CD4-positive, alpha-beta T cell treated with Interleukin-12 subunit alpha and Interleukin-12 subunit beta, for 1 hour (primary cell): ENCODE data around the gene DLG5.

Source experiments
- DNase-seq: peaks from one replicate; pipeline ENCODE4 v3.0.0-alpha.2; 2020

Gene DLG5

GRCh38 chr10:77811831-77812430, 114.6 kb downstream of the DLG5 start:
- no peak for DNase-seq

DNA sequence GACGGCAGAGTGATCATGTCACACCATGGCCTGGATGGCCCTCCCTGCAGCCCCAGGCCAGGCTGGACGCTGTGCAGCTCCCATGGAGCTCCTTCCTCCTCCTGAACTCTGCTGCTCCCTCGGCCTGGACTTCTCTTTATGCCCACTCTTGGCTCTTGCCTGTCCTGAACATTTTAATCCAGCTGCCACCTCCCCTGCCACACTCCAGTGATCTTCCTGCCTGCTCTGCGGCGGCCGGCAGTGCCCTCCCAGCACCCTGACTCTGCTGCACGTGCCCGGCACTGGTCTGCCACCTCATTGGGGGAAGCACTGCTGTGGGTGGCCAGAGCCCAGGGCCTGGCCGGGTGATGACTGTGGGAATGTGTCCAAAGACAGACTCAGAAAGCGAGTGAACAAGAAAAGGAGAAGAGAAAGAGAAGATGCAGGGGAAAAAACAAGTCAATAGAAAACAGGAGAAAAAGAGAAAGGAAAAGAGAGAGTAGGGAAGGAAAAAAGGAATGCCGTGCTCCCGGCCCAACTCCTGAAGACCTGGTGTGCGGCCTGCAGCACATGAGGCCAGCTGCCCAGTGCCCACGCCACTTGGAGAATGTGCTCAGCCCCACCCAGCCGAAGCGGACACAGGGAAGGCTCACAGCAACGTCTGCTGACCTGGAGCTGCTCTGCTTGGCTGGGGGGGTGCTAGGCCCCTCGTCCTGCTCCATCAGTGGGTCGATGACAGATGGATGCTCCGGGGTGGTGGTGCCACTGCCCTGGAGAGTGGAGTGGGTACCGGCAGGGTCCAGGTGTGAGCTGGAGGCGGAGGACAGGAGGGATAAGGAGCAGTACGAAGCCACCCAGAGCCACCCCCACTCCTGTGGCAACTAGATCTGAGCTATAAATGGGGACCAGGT, 115.9 kb downstream of the DLG5 start:
- no peak for DNase-seq

DNA sequence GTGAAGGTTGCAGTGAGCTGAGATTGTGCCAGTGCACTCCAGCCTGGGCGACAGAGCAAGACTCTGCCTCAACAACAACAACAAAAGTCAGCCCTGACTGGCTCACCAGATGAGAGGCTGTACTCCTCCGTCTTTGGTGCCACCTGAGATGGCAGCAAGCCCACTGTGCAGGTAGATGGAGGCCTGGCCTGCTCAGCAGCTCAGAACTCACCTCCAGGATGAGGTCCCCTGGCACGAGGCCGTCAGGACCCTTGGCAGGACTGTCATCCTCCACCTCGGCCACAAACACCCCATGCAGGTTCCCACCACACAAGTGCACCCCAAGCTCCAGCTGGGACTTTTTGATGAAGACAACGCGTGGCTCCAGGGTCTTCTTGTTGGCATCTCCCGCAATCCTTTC, 117.2 kb downstream of the DLG5 start:
- DNase-seq: no peak

DNA sequence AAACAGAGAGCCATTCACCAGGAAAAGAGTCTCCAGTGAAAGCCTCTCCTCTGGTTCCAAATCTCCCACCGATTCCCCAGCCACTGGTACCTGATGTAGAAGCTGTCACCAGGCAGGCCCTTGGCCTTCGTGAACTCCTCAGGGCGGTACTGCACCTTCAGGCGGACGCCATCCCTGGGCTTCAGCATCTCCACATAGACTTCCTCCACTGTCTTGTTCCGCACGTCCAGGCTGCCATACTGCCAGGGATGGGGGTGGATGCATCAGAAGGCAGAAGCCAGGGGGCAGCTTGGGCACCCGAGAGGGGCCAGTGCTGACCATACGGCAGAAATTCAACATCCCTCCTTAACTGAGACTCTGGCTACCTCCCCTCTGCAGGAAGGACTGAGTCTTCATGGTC, 118.8 kb downstream of the DLG5 start:
- no peak for DNase-seq

GRCh38 chr10:77806511-77807157, 119.9 kb downstream of the DLG5 start:
- no peak for DNase-seq

DNA sequence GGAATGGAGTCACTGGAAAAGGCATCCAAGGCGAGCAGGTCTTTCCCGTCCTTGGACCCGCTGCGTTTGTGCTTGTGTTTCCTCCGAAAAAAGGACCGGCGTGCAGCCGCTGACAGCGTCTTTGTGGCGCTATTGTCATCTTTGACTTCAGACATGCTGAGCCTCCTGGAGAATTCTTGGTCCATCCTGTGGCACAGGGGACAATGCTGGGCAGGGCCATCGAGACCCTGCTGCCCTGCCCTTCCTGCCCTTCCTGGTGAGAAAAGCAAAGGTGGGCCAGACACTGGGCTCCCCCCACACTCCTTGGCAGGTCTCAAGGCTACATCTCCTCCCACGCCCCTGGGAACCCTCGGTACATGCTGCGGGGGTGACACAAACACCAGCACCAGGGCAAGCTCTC, 120.9 kb downstream of the DLG5 start:
- DNase-seq: no peak

- no peak for DNase-seq
Measured at GRCh38 chr10:77804371-77804770, 122.2 kb downstream of the DLG5 start.

- DNase-seq: peak; percentile 45
Measured at GRCh38 chr10:77801474-77802161, 124.9 kb downstream of the DLG5 start.

GRCh38 chr10:77800738-77801266, 125.8 kb downstream of the DLG5 start:
- DNase-seq: no peak

GRCh38 chr10:77800320-77800719, 126.2 kb downstream of the DLG5 start:
- no peak for DNase-seq

DNA sequence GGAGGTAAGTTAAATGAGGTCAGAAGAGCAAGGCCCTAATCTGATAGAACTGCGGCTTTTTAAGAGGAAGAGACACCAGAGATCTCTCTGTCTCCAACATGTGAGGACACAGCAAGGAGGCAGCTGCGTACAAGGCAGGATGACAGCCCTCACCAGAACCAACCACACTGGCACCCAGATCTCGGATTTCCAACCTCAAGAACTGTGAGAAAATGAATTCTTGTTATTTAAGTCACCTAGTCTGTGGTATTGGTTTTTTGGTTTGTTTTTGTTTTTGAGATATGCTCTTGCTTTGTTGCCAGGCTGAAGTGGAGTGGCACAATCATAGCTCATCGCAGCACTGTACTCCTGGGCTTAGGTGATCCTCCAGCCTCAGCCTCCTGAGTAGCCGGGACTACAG, 127.2 kb downstream of the DLG5 start:
- DNase-seq: peak; percentile 30

DNA sequence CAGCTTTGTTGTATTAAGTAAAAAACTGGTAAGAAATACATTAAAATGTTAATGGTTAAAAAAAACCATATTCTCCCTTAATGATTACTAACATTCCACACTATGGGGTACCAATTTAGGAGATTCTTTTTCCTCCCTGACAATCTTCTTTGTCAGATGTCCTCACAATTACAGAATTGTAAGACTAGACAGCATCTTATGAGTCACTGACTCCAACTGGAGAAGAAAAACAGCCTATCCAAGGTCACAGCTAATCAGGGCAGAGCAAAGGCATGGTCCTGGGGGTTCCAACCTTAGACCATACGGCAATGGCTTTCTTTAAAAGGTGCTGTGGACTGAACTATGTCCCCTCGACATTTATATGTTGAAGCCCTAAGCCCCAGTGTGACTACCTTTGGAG, 127.6 kb downstream of the DLG5 start:
- DNase-seq: no peak

- no peak for DNase-seq
Measured at GRCh38 chr10:77796311-77796915, 130.1 kb downstream of the DLG5 start.

- no peak for DNase-seq
Measured at GRCh38 chr10:77795426-77796055, 131.0 kb downstream of the DLG5 start.

GRCh38 chr10:77794256-77795142, 132.1 kb downstream of the DLG5 start:
- no peak for DNase-seq

GRCh38 chr10:77793831-77794230, 132.7 kb downstream of the DLG5 start:
- DNase-seq: no peak

- no peak for DNase-seq
Measured at GRCh38 chr10:77792155-77792554, 134.4 kb downstream of the DLG5 start.

DNA sequence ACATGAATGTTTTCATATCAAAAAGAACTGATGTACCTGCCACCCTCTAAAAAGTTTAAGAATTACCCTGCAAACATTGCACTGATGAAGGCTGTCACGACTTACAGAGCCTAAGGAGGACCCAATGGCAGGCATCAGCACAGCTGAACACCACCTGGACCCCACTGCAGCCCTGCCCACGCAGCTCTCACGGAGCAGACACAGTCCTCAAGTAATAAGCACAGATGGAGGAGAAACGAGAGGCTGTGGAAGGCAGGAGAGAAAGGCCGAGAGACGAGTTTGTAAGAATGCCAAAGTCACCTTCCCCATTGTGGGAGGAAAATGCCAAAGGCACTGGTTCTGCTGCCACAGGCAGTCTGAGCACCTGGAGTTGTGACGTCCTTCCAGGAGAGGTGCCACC, 135.0 kb downstream of the DLG5 start:
- DNase-seq: no peak

DNA sequence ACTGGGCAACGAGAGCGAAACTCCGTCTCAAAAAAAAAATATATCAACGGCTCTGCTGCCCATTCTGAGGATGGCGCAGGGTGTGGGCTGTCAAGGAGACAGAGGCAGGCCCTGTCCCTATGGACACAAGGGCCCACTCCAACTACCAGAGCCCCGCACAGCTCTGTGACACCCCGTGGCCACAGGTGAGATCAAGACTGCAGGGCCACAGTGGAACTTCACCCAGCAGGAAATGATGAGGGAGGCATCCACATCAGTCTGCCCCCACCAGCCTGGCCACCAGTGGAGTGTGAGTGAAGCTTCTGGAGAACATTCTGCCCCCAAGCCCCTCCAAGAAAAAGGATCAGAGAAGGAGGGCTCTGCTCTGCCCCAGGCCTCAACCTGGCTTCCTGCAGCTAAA, 136.7 kb downstream of the DLG5 start:
- no peak for DNase-seq

DNA sequence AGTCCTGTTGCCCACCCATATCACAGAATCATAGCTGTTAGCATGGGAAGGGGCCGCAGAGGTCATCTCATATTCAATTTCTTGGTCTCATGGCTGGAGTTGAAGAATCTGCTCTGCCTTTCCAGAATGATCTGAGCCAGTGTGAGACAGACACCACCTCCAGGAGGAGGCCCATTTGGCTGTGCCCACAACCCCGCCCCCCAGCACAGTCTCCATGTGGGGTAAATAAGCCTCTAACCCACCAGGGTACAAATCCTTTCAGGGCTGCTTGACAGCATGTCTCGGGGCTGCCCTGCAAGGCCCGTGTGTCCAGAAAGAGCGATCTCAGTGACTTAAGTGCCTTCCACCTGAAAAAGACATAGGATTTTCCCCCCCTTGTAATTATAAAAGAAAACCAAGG, 137.5 kb downstream of the DLG5 start:
- no peak for DNase-seq

GRCh38 chr10:77788496-77789010, 138.0 kb downstream of the DLG5 start:
- DNase-seq: no peak
